Karpas-422 (cell line): ENCODE measurements around the gene MBP. TPM values are rescaled to one million over a fixed set of nuclear protein-coding genes. Genes with fewer than 3 reads are reported as not detected.
A peak's percentile ranks its signal among the peaks of the same experiment; 100 is the strongest.

ENCODE experiments used
- DNase-seq: peaks from one replicate; pipeline ENCODE4 v3.0.0-alpha.2; 2015
- H2AFZ ChIP-seq: fragments of 200-600 bp; sonication (generic); 2 replicates; pipeline ENCODE4 v1.6.1; 2014; ENCODE audit warnings: antibody characterized with exemption, low read length, mixed read lengths
- H3K27ac ChIP-seq: fragments of 200-600 bp; sonication (generic); 2 replicates; pipeline ENCODE4 v1.5.1; 2014; ENCODE audit warnings: mild to moderate bottlenecking, low read length, moderate library complexity
- H3K27me3 ChIP-seq: fragments of 200-600 bp; sonication (generic); 2 replicates; pipeline ENCODE4 v1.6.1; 2014; ENCODE audit warnings: low read length, mixed read lengths
- H3K36me3 ChIP-seq: fragments of 200-600 bp; sonication (generic); 2 replicates; pipeline ENCODE4 v1.6.1; 2014; ENCODE audit warnings: low read length, mixed read lengths; ENCODE audit not compliant: insufficient read depth
- H3K4me1 ChIP-seq: fragments of 200-600 bp; sonication (generic); 2 replicates; pipeline ENCODE4 v1.6.1; 2014; ENCODE audit warnings: mild to moderate bottlenecking, low read length, mixed read lengths
- H3K4me2 ChIP-seq: fragments of 200-600 bp; sonication (generic); 2 replicates; pipeline ENCODE4 v1.6.1; 2014; ENCODE audit warnings: low read length, low read depth, mild to moderate bottlenecking; ENCODE audit not compliant: poor library complexity, severe bottlenecking
- H3K4me3 ChIP-seq: fragments of 200-600 bp; sonication (generic); 2 replicates; pipeline ENCODE4 v1.5.1; 2014; ENCODE audit warnings: mild to moderate bottlenecking, antibody characterized with exemption, low read length, mixed read lengths
- H3K79me2 ChIP-seq: fragments of 200-600 bp; sonication (generic); 2 replicates; pipeline ENCODE4 v1.6.1; 2014; ENCODE audit warnings: mild to moderate bottlenecking, low read length, mixed read lengths
- H3K9ac ChIP-seq: fragments of 200-600 bp; sonication (generic); 2 replicates; pipeline ENCODE4 v1.6.0; 2014; ENCODE audit warnings: low read length
- H3K9me2 ChIP-seq: fragments of 200-600 bp; sonication (generic), shearing (Covaris generic); replicated peaks from 2 replicates; pipeline ENCODE4 v1.6.0; 2014; ENCODE audit warnings: mild to moderate bottlenecking, low read length, moderate library complexity; ENCODE audit not compliant: insufficient read depth
- H3K9me3 ChIP-seq: fragments of 300-700, 200-600 bp; sonication (generic); 2 replicates; pipeline ENCODE4 v1.6.1; 2014; ENCODE audit warnings: low read length, mixed read lengths
- H4K20me1 ChIP-seq: fragments of 200-600 bp; sonication (generic); 2 replicates; pipeline ENCODE4 v1.6.1; 2014; ENCODE audit warnings: mild to moderate bottlenecking, antibody characterized with exemption, low read length, low read depth; ENCODE audit not compliant: insufficient read depth
- total RNA-seq: library from RNA; depleted of rRNA; stranded (reverse); fragments of >200 nt; shearing (Covaris generic); gene quantifications from 2 replicates; pipeline ENCODE4 v1.2.3, GENCODE V29; 2014; ENCODE audit warnings: low replicate concordance

Gene MBP
- total RNA-seq, 1 experiment from 2014 or later, result 67.8 TPM

GRCh38 chr18:77157312-77157711, 24.7 kb upstream of the MBP start:
- Histone ChIP-seq H3K36me3 (no peaks in the 10 kb centered on the region), H4K20me1 (no peaks in the 10 kb centered on the region), H3K9me2 (no peaks in the 10 kb centered on the region), H3K4me1 (peaks cover 29% of the 10 kb centered on the region), H3K4me3 (no peak overlapping the region), H3K9me3 (no peaks in the 10 kb centered on the region), H3K27me3 (no peaks in the 10 kb centered on the region), H3K79me2 (no peaks in the 10 kb centered on the region), H3K9ac (no peak overlapping the region), H3K4me2 (no peak overlapping the region), H2AFZ (no peak overlapping the region), H3K27ac (no peak overlapping the region)
- DNase-seq, result no peak

- H3K9me2 ChIP-seq, result no peaks in the 10 kb centered on the region
- no peaks in the 10 kb centered on the region for H3K9me3 ChIP-seq
- no peaks in the 10 kb centered on the region for H4K20me1 ChIP-seq
- H3K9ac ChIP-seq, result no peak overlapping the region
- no peaks in the 10 kb centered on the region for H3K36me3 ChIP-seq
- no peak overlapping the region for H3K4me3 ChIP-seq
- no peak for DNase-seq
- H2AFZ ChIP-seq, result no peak overlapping the region
- H3K79me2 ChIP-seq, result no peaks in the 10 kb centered on the region
- H3K27ac ChIP-seq, result no peak overlapping the region
- no peaks in the 10 kb centered on the region for H3K27me3 ChIP-seq
- H3K4me2 ChIP-seq, result no peak overlapping the region
- H3K4me1 ChIP-seq, result peaks cover 42% of the 10 kb centered on the region
Observed at GRCh38 chr18:77155031-77155430, 22.4 kb upstream of the MBP start.

DNA sequence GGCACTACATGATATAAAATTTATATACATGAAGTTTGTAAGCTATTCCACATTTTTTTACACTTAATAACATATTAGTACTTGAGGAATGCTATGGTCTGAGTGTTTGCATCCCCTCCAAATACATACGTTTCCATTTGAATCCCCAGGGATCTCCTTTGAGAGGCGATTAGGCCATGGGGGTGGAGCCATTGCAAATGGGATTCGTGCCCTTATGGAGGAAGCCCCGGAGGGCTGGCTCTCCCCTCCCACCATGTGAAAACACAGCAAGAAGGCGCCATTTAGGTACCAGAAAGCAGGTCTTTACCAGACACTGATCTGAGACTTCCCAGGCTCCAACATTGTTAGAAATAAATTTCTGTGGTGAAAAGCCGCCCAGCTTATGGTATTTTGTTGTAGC, 20.8 kb upstream of the MBP start:
- H3K9me3 ChIP-seq, result no peaks in the 10 kb centered on the region
- no peaks in the 10 kb centered on the region for H3K36me3 ChIP-seq
- H3K27ac ChIP-seq, result no peak overlapping the region
- no peaks in the 10 kb centered on the region for H3K27me3 ChIP-seq
- H3K79me2 ChIP-seq, result no peaks in the 10 kb centered on the region
- no peaks in the 10 kb centered on the region for H4K20me1 ChIP-seq
- H3K9ac ChIP-seq, result no peak overlapping the region
- no peak for DNase-seq
- no peaks in the 10 kb centered on the region for H3K9me2 ChIP-seq
- no peak overlapping the region for H2AFZ ChIP-seq
- H3K4me3 ChIP-seq, result no peak overlapping the region
- H3K4me2 ChIP-seq, result no peak overlapping the region
- peaks cover 51% of the 10 kb centered on the region for H3K4me1 ChIP-seq

GRCh38 chr18:77151772-77152520, 19.4 kb upstream of the MBP start:
- H3K79me2 ChIP-seq, result no peaks in the 10 kb centered on the region
- peak overlapping the region; percentile 38 for H3K9ac ChIP-seq
- H3K36me3 ChIP-seq, result no peaks in the 10 kb centered on the region
- H3K4me2 ChIP-seq, result peak overlapping the region; percentile 74
- H3K27me3 ChIP-seq, result no peaks in the 10 kb centered on the region
- no peaks in the 10 kb centered on the region for H4K20me1 ChIP-seq
- no peaks in the 10 kb centered on the region for H3K9me2 ChIP-seq
- no peaks in the 10 kb centered on the region for H3K9me3 ChIP-seq
- peak overlapping the region; percentile 55 for H3K4me3 ChIP-seq
- peak overlapping the region; percentile 76; the same call in 1 of the 2 replicates for H2AFZ ChIP-seq
- peak; percentile 92 for DNase-seq
- peak overlapping the region; percentile 91 for H3K27ac ChIP-seq
- H3K4me1 ChIP-seq, result peaks cover 60% of the 10 kb centered on the region

- Histone ChIP-seq H3K27ac (peak overlapping the region; percentile 91), H3K4me3 (peak overlapping the region; percentile 55), H3K36me3 (no peaks in the 10 kb centered on the region), H2AFZ (no peak overlapping the region), H3K9ac (peak overlapping the region; percentile 38), H3K27me3 (no peaks in the 10 kb centered on the region), H3K9me2 (no peaks in the 10 kb centered on the region), H3K79me2 (no peaks in the 10 kb centered on the region), H3K9me3 (no peaks in the 10 kb centered on the region), H3K4me2 (peak overlapping the region; percentile 74), H4K20me1 (no peaks in the 10 kb centered on the region), H3K4me1 (peaks cover 64% of the 10 kb centered on the region)
- no peak for DNase-seq
Observed at GRCh38 chr18:77151033-77151771, 18.6 kb upstream of the MBP start.

DNA sequence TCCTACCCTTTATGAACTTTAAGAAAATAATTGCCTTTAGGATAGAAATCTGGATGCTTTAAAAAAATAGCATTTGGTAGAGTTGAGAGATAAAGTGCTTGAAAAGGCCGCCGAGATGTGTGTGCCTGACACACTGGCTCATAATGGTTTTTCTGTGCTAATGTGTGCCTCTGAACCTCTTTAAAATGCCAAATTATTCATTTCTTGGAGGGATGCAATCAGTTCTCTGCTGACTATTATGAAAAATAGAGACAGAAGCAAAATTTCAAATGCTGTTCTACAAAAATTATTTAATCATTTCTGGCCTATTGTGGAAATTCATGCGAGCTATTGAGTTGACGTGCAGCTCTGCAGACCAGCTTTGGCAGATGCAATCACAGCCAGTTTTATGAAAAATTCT, 18.0 kb upstream of the MBP start:
- no peak for DNase-seq
- H3K4me3 ChIP-seq, result peak overlapping the region; percentile 55; the same call in 1 of the 2 replicates
- no peaks in the 10 kb centered on the region for H3K9me3 ChIP-seq
- H3K9ac ChIP-seq, result no peak overlapping the region; the same call in 1 of the 2 replicates
- H2AFZ ChIP-seq, result no peak overlapping the region
- no peaks in the 10 kb centered on the region for H3K9me2 ChIP-seq
- peak overlapping the region; percentile 91 for H3K27ac ChIP-seq
- no peaks in the 10 kb centered on the region for H3K27me3 ChIP-seq
- peak overlapping the region; percentile 74 for H3K4me2 ChIP-seq
- no peaks in the 10 kb centered on the region for H4K20me1 ChIP-seq
- no peaks in the 10 kb centered on the region for H3K36me3 ChIP-seq
- no peaks in the 10 kb centered on the region for H3K79me2 ChIP-seq
- peaks cover 64% of the 10 kb centered on the region for H3K4me1 ChIP-seq

DNA sequence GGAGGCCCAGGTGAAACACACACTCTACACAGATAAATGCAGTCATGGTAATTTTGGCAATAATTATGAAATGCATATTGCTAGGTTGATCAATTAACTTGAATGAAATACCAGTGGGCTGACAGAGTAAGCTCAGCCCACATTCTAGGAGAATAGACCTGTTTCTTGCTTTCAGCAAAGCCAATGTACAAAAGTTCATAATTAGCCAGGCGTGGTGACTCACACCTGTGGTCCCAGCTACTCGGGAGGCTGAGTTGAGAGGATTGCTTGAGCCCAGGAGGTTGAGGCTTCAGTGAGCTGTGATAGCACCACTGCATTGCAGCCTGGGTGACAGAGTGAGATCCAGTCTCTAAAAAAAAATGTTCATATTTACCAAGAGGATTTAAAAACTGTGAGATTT, 15.7 kb upstream of the MBP start:
- Histone ChIP-seq H3K36me3 (no peaks in the 10 kb centered on the region), H3K4me2 (no peak overlapping the region), H3K9me3 (peaks cover 13% of the 10 kb centered on the region; the same call in 1 of the 2 replicates), H4K20me1 (no peaks in the 10 kb centered on the region), H3K9ac (no peak overlapping the region), H2AFZ (no peak overlapping the region), H3K27me3 (no peaks in the 10 kb centered on the region; the same call in 1 of the 2 replicates), H3K4me3 (no peak overlapping the region), H3K79me2 (no peaks in the 10 kb centered on the region), H3K27ac (no peak overlapping the region), H3K9me2 (no peaks in the 10 kb centered on the region), H3K4me1 (peaks cover 62% of the 10 kb centered on the region)
- no peak for DNase-seq

DNA sequence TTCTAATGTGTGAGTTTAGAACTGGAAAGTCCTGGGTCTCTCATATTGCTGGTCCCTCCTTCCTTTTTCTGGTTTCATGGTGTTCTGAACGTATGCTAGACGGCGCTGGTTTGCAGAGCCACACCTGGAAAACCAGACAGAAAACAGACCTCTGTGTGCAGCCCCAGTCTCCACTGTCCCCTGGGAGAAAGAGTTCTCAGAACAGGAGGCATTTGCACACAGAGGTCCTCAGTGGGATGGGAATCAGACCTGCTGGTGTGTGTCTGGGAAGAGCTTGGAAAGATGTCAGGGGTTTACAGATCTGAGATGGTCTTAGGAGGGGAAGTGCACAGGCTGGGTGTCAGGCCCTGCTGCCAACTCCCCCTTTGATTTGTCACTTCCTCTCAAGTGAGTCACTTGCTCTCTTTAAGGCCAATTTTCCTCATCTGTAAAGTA, 14.9 kb upstream of the MBP start:
- Histone ChIP-seq H3K9me2 (no peaks in the 10 kb centered on the region), H3K9me3 (peaks cover 16% of the 10 kb centered on the region; the same call in 1 of the 2 replicates), H3K4me1 (peaks cover 53% of the 10 kb centered on the region), H2AFZ (no peak overlapping the region), H3K36me3 (no peaks in the 10 kb centered on the region), H3K79me2 (no peaks in the 10 kb centered on the region), H4K20me1 (no peaks in the 10 kb centered on the region), H3K27ac (peak overlapping the region; percentile 47), H3K9ac (peak overlapping the region; percentile 23; the same call in 1 of the 2 replicates), H3K27me3 (no peaks in the 10 kb centered on the region; the same call in 1 of the 2 replicates), H3K4me2 (peak overlapping the region; percentile 30), H3K4me3 (peak overlapping the region; percentile 0; the same call in 1 of the 2 replicates)
- peak; percentile 69 for DNase-seq
